ENCODE measurements around the gene TBC1D3B.
"Not testable (repeated sequence)": the region's sequence is repeated elsewhere in the genome, so short reads cannot be mapped to it uniquely, and the experiment has no call there.

The TBC1D3B gene

GRCh38 chr17:36184023-36184765 is 7.8 kb upstream of the TBC1D3B start:
- TF ChIP-seq EZH2phosphoT487 (IDR thresholded peaks at IDR 0.05; ENCODE audit: borderline replicate concordance, low read length) (no peak), CTCF (IDR thresholded peaks at IDR 0.05; ENCODE audit: low read depth, low read length, poor library complexity, severe bottlenecking) (no peak)
- Histone ChIP-seq H3K4me3 (ENCODE audit: low read length) (no peak overlapping the region), H3F3A (ENCODE audit: control insufficient read depth, insufficient read depth) (no peaks in the 10 kb centered on the region), H3K27me3 (ENCODE audit: control insufficient read depth, low read length) (peaks cover 9% of the 10 kb centered on the region), H3K4me2 (ENCODE audit: low read length) (no peak overlapping the region), H3K79me2 (ENCODE audit: control insufficient read depth, low read length) (no peaks in the 10 kb centered on the region), H4K20me1 (ENCODE audit: control insufficient read depth, insufficient read depth, low read depth, low read length) (no peaks in the 10 kb centered on the region), H3K9me3 (ENCODE audit: control insufficient read depth, insufficient read depth, low read length) (no peaks in the 10 kb centered on the region), H3K9me2 (replicated peaks; ENCODE audit: control insufficient read depth, low read length) (no peaks in the 10 kb centered on the region), H3K36me3 (ENCODE audit: control insufficient read depth, low read length) (no peaks in the 10 kb centered on the region), H3K4me1 (ENCODE audit: control insufficient read depth, low read length) (peaks cover 10% of the 10 kb centered on the region), H3K27ac (ENCODE audit: low read depth, low read length) (no peak overlapping the region)

GRCh38 chr17:36183001-36183971 is 6.8 kb upstream of the TBC1D3B start:
- Histone ChIP-seq H3K9me2 (replicated peaks; ENCODE audit: control insufficient read depth, low read length) (no peaks in the 10 kb centered on the region), H3K36me3 (ENCODE audit: control insufficient read depth, low read length) (no peaks in the 10 kb centered on the region), H3K27ac (ENCODE audit: low read depth, low read length) (no peak overlapping the region), H3F3A (ENCODE audit: control insufficient read depth, insufficient read depth) (no peaks in the 10 kb centered on the region), H3K4me1 (ENCODE audit: control insufficient read depth, low read length) (peaks cover under 1% of the 10 kb centered on the region), H3K4me3 (ENCODE audit: low read length) (no peak overlapping the region), H3K9me3 (ENCODE audit: control insufficient read depth, insufficient read depth, low read length) (no peaks in the 10 kb centered on the region), H3K27me3 (ENCODE audit: control insufficient read depth, low read length) (peaks cover 9% of the 10 kb centered on the region), H4K20me1 (ENCODE audit: control insufficient read depth, insufficient read depth, low read depth, low read length) (no peaks in the 10 kb centered on the region), H3K4me2 (ENCODE audit: low read length) (no peak overlapping the region), H3K79me2 (ENCODE audit: control insufficient read depth, low read length) (no peaks in the 10 kb centered on the region)
- TF ChIP-seq EZH2phosphoT487 (IDR thresholded peaks at IDR 0.05; ENCODE audit: borderline replicate concordance, low read length), result no peak
- no peak for TF ChIP-seq CTCF (IDR thresholded peaks at IDR 0.05; ENCODE audit: low read depth, low read length, poor library complexity, severe bottlenecking)

- no peaks in the 10 kb centered on the region for H3K9me2 ChIP-seq (replicated peaks; ENCODE audit: control insufficient read depth, low read length)
- H3K4me2 ChIP-seq (ENCODE audit: low read length), result no peak overlapping the region
- no peaks in the 10 kb centered on the region for H4K20me1 ChIP-seq (ENCODE audit: control insufficient read depth, insufficient read depth, low read depth, low read length)
- H3K27me3 ChIP-seq (ENCODE audit: control insufficient read depth, low read length), result peaks cover 9% of the 10 kb centered on the region
- no peaks in the 10 kb centered on the region for H3K36me3 ChIP-seq (ENCODE audit: control insufficient read depth, low read length)
- no peak overlapping the region for H3K27ac ChIP-seq (ENCODE audit: low read depth, low read length)
- no peak for TF ChIP-seq CTCF (IDR thresholded peaks at IDR 0.05; ENCODE audit: low read depth, low read length, poor library complexity, severe bottlenecking)
- TF ChIP-seq EZH2phosphoT487 (IDR thresholded peaks at IDR 0.05; ENCODE audit: borderline replicate concordance, low read length), result no peak
- no peaks in the 10 kb centered on the region for H3K79me2 ChIP-seq (ENCODE audit: control insufficient read depth, low read length)
- H3K4me3 ChIP-seq (ENCODE audit: low read length), result no peak overlapping the region
- H3K4me1 ChIP-seq (ENCODE audit: control insufficient read depth, low read length), result no peaks in the 10 kb centered on the region
- H3K9me3 ChIP-seq (ENCODE audit: control insufficient read depth, insufficient read depth, low read length), result no peaks in the 10 kb centered on the region
- H3F3A ChIP-seq (ENCODE audit: control insufficient read depth, insufficient read depth), result no peaks in the 10 kb centered on the region
Observed at GRCh38 chr17:36182176-36183000, 6.0 kb upstream of the TBC1D3B start.

- not testable (repeated sequence) for H3K27ac ChIP-seq (ENCODE audit: low read depth, low read length); H3K4me1 ChIP-seq (ENCODE audit: control insufficient read depth, low read length); H3K4me3 ChIP-seq (ENCODE audit: low read length); H3K4me2 ChIP-seq (ENCODE audit: low read length); H3K9me3 ChIP-seq (ENCODE audit: control insufficient read depth, insufficient read depth, low read length); H3K27me3 ChIP-seq (ENCODE audit: control insufficient read depth, low read length); H3K36me3 ChIP-seq (ENCODE audit: control insufficient read depth, low read length); H4K20me1 ChIP-seq (ENCODE audit: control insufficient read depth, insufficient read depth, low read depth, low read length); H3F3A ChIP-seq (ENCODE audit: control insufficient read depth, insufficient read depth); H3K9me2 ChIP-seq (replicated peaks; ENCODE audit: control insufficient read depth, low read length); H3K79me2 ChIP-seq (ENCODE audit: control insufficient read depth, low read length)
Observed at GRCh38 chr17:36181446-36182175, 5.2 kb upstream of the TBC1D3B start.

All from DOHH2 (cell line).